ENCODE data around the gene ZRANB3. TPM values are rescaled to one million over a fixed set of nuclear protein-coding genes. Genes with fewer than 3 reads are reported as not detected.
"Not testable (repeated sequence)": the region's sequence is repeated elsewhere in the genome, so short reads cannot be mapped to it uniquely, and the experiment has no call there.

Gene ZRANB3
- total RNA-seq, 4 donors from 2014 or later: 2.8 to 6.9 (median 6.0) TPM

DNA sequence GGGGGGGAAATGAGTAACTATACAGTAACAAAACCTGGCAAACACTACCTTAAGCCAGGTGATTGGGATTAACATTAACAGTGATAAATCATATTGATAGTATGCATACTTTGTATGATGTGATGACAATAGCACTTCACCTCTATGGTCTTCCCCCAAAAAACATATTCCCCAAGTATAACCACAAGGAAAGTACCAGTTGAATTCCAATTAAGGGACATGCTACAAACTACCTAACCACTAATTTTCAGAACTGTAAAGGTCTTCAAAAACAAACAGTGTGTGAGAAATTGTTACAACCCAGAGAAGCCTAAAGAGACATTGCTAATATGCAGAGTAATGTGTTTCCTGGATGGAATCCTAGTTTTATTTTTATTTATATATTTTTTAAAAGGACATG is 152.4 kb downstream of the ZRANB3 start:
- no peaks in the 10 kb centered on the region for H3K27me3 ChIP-seq
- peaks cover 10% of the 10 kb centered on the region for H3K9me3 ChIP-seq
- H3K4me1 ChIP-seq: no peaks in the 10 kb centered on the region
- no peaks in the 10 kb centered on the region for H3K36me3 ChIP-seq
- TF ChIP-seq, protein P1, sequence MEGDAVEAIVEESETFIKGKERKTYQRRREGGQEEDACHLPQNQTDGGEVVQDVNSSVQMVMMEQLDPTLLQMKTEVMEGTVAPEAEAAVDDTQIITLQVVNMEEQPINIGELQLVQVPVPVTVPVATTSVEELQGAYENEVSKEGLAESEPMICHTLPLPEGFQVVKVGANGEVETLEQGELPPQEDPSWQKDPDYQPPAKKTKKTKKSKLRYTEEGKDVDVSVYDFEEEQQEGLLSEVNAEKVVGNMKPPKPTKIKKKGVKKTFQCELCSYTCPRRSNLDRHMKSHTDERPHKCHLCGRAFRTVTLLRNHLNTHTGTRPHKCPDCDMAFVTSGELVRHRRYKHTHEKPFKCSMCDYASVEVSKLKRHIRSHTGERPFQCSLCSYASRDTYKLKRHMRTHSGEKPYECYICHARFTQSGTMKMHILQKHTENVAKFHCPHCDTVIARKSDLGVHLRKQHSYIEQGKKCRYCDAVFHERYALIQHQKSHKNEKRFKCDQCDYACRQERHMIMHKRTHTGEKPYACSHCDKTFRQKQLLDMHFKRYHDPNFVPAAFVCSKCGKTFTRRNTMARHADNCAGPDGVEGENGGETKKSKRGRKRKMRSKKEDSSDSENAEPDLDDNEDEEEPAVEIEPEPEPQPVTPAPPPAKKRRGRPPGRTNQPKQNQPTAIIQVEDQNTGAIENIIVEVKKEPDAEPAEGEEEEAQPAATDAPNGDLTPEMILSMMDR (IDR thresholded peaks at IDR 0.05): no peak
- TF ChIP-seq POLR2A (IDR thresholded peaks at IDR 0.05) (no peak), POLR2AphosphoS5 (IDR thresholded peaks at IDR 0.05) (no peak), EP300 (IDR thresholded peaks at IDR 0.05) (no peak)
- no peak overlapping the region for H3K27ac ChIP-seq
- no peak for DNase-seq (ENCODE audit: low spot score in 2 of 2)
- no peak overlapping the region for H3K4me3 ChIP-seq

DNA sequence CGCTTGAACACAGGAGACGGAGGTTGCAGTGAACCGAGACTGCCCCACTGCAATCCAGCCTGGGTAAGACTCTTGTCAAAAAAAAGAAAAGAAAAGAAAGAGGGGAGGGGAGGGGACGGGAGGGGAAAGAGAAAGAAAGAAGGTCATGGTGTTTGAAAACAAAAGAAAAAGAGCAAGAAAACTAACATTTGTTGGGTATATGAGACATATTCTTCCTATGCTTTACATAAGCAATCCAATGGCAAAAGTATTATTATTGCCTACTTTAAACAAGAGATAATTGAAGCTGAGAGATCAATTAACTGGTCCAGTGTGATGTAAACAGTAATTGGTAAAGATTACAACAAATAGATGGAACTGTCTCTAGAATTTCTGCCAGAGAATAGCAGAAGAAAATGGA is 157.3 kb downstream of the ZRANB3 start:
- 94% methylated on average over 4 of the region's 4 CpGs for WGBS
- TF ChIP-seq EP300 (IDR thresholded peaks at IDR 0.05) (no peak), POLR2AphosphoS5 (IDR thresholded peaks at IDR 0.05) (no peak), POLR2A (IDR thresholded peaks at IDR 0.05) (no peak)
- TF ChIP-seq, protein P1 (IDR thresholded peaks at IDR 0.05): no peak

DNA sequence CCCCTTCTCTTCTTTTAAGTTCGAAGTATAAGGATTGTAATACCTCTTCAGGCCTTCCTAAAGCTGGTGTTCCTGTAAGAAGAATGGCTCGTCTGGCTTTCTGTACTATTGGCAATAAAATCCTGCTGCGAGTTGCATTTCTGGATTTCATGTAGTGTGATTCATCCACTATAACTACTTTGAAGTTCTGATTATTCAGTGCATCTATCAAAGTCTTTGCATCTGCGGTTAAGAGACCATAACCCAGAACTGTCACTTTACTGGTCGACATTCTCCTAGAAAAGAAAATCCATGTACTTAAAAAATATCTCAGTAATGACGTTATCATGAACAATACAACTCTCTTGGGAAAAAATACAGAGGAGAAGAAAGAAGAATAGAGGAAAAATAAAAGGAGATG is 181.1 kb downstream of the ZRANB3 start:
- Histone ChIP-seq H3K36me3 (peaks cover 17% of the 10 kb centered on the region), H3K27me3 (no peaks in the 10 kb centered on the region), H3K27ac (no peak overlapping the region), H3K9me3 (peaks cover 14% of the 10 kb centered on the region), H3K4me3 (no peak overlapping the region), H3K4me1 (no peaks in the 10 kb centered on the region)
- no peak for TF ChIP-seq EP300 (IDR thresholded peaks at IDR 0.05)
- TF ChIP-seq, protein P1 (IDR thresholded peaks at IDR 0.05): no peak
- WGBS: 75% methylated on average over 6 of the region's 6 CpGs
- DNase-seq (ENCODE audit: low spot score in 2 of 2): no peak

More for the DNA sequence above, 157.3 kb downstream of the ZRANB3 start:
- H3K27me3 ChIP-seq: no peaks in the 10 kb centered on the region
- no peaks in the 10 kb centered on the region for H3K36me3 ChIP-seq
- no peaks in the 10 kb centered on the region for H3K4me1 ChIP-seq
- no peak overlapping the region for H3K27ac ChIP-seq
- peaks cover 3% of the 10 kb centered on the region for H3K9me3 ChIP-seq
- H3K4me3 ChIP-seq: no peak overlapping the region
- DNase-seq (ENCODE audit: low spot score in 2 of 2): no peak

DNA sequence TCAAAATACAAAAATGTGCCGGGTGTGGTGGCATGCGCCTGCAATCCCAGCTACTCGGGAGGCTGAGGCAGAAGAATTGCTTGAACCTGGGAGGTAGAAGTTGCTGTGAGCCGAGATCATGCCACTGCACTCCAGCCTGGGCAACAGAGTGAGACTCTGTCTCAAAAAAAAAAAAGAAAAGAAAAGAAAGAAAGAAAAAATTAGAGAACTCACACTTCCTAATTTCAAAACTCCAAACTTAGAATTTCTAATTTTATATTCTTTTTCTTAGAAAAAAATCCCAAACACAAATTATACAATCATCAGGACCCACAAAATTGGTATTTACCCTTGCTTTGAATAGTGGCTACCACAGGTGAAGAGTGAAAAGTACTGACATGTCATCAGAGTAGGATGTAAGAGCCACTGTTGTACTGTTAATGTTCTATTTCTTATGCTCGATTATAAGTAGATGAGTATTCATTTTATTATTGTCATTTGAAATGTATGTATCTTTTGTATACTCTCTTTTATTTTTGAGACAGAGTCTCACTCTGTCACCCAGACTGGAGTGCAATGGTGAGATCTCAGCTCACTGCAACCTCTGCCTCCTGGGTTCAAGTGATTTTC is 182.8 kb downstream of the ZRANB3 start:
- WGBS: 94% methylated on average over 5 of the region's 5 CpGs
- Histone ChIP-seq H3K36me3 (peaks cover 17% of the 10 kb centered on the region), H3K9me3 (peaks cover 14% of the 10 kb centered on the region)
- H3K4me1 ChIP-seq; H3K4me3 ChIP-seq; H3K27me3 ChIP-seq; DNase-seq (ENCODE audit: low spot score in 2 of 2); H3K27ac ChIP-seq: not testable (repeated sequence)

DNA sequence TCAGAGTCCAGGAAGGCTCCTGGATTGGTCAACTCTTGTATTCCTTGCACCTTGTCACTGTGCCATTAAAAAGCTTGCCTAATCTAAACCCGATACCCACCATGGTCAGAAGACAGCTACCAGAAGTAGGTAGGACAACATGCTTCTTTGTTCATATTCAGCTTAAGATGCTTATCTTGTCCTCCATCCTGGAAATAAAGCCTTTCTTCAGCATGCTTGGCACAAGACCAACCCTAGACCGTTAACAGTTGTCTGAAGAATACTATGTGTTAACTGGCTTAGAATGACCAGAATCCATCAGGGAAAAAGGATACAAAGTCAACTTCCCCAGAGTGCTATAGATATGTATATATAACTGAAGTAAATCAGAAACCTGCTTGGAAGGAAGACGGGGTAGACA is 193.9 kb downstream of the ZRANB3 start:
- no peaks in the 10 kb centered on the region for H3K27me3 ChIP-seq
- no peaks in the 10 kb centered on the region for H3K4me1 ChIP-seq
- no peak overlapping the region for H3K4me3 ChIP-seq
- DNase-seq (ENCODE audit: low spot score in 2 of 2): no peak
- TF ChIP-seq EP300 (IDR thresholded peaks at IDR 0.05) (no peak), POLR2AphosphoS5 (IDR thresholded peaks at IDR 0.05) (no peak), POLR2A (IDR thresholded peaks at IDR 0.05) (no peak)
- TF ChIP-seq, protein P1 (IDR thresholded peaks at IDR 0.05): no peak
- H3K9me3 ChIP-seq: no peaks in the 10 kb centered on the region
- no peaks in the 10 kb centered on the region for H3K36me3 ChIP-seq
- WGBS: 80% methylated on average over 3 of the region's 3 CpGs
- no peak overlapping the region for H3K27ac ChIP-seq

DNA sequence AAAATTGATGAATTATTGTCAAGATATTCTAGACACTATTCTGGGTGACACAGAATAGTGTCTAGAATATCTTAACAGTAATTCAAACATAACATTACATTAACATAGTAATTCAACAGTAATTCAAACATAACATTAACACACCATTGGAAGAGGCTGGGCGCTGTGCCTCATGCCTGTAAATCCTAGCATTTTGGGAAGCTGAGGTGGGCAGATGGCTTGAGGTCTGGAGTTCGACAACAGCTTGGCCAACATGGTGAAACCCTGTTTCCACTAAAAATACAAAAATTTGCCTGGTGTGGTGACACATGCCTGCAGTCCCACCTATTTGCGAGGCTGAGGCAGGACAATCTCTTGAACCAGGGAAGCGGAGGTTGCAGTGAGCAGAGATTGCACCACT is 195.8 kb downstream of the ZRANB3 start:
- Histone ChIP-seq H3K27me3 (no peaks in the 10 kb centered on the region), H3K36me3 (no peaks in the 10 kb centered on the region), H3K4me3 (no peak overlapping the region), H3K9me3 (no peaks in the 10 kb centered on the region), H3K4me1 (no peaks in the 10 kb centered on the region), H3K27ac (no peak overlapping the region)
- DNase-seq (ENCODE audit: low spot score in 2 of 2): no peak
- TF ChIP-seq EP300 (IDR thresholded peaks at IDR 0.05) (no peak), POLR2A (IDR thresholded peaks at IDR 0.05) (no peak), POLR2AphosphoS5 (IDR thresholded peaks at IDR 0.05) (no peak)
- TF ChIP-seq, protein P1 (IDR thresholded peaks at IDR 0.05): no peak
- WGBS: 95% methylated on average over 4 of the region's 4 CpGs

Data from suprapubic skin (tissue), 4 donors.